ENCODE measurements around the gene SNAP29.
"Not testable (repeated sequence)": the region's sequence is repeated elsewhere in the genome, so short reads cannot be mapped to it uniquely, and the experiment has no call there.

DNA sequence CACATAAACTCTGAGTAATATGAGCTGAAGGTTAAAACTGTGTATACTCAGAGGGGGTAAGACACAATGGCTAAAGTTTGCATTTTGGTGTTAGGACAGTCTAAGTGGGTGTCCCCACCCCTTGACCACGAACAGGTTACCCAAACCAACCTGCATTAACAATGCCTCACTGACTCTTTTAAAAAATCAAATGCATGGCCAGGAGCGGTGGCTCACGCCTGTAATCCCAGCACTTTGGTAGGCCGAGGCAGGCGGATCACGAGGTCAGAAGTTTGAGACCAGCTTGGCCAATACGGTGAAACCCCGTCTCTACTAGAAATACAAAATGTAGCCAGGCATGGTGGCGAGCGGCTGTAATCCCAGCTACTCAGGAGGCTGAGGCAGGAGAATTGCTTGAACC, 19.5 kb upstream of the SNAP29 start:
- TF ChIP-seq, protein P1, sequence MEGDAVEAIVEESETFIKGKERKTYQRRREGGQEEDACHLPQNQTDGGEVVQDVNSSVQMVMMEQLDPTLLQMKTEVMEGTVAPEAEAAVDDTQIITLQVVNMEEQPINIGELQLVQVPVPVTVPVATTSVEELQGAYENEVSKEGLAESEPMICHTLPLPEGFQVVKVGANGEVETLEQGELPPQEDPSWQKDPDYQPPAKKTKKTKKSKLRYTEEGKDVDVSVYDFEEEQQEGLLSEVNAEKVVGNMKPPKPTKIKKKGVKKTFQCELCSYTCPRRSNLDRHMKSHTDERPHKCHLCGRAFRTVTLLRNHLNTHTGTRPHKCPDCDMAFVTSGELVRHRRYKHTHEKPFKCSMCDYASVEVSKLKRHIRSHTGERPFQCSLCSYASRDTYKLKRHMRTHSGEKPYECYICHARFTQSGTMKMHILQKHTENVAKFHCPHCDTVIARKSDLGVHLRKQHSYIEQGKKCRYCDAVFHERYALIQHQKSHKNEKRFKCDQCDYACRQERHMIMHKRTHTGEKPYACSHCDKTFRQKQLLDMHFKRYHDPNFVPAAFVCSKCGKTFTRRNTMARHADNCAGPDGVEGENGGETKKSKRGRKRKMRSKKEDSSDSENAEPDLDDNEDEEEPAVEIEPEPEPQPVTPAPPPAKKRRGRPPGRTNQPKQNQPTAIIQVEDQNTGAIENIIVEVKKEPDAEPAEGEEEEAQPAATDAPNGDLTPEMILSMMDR (IDR thresholded peaks at IDR 0.05), result not testable (repeated sequence)
- TF ChIP-seq POLR2A (IDR thresholded peaks at IDR 0.05), result not testable (repeated sequence)

All from breast epithelium (tissue), 3 donors.